ENCODE data around the gene CDK6. TPM values are rescaled to one million over a fixed set of nuclear protein-coding genes. Genes with fewer than 3 reads are reported as not detected.

CDK6 gene
- total and polyA plus RNA-seq, 4 donors = 3.3 to 35.0 (median 12.0) TPM

DNA sequence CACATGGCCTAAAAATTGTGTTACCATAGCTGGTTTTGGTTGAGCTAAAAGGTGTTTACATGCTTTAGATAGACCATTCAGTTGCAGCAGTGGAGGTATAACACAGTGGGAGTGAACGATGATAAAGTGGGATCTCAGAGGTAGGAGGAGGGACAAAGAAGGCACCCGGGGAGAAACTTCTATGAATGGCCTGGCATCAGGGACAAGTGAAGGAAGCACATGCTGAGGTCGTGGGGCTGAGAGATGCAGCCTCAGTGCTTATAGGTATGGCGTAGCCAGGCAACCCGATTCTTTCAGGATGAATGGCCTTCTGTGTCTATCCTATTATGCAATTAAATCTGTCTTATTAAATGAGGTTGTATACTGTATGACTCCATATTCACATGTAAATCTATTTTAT lies 3.9 kb upstream of the CDK6 start:
- 60% methylated on average over 5 of the region's 5 CpGs for WGBS
- H3K9me3 ChIP-seq (ENCODE audit: control insufficient read depth in 4 of 4, low read length in 3 of 4) = no peaks in the 10 kb centered on the region

GRCh38 chr7:92839901-92840300 lies 3.5 kb upstream of the CDK6 start:
- H3K9ac ChIP-seq (ENCODE audit: low read depth in 1 of 2, low read length in 2 of 2) = no peak overlapping the region
- peaks cover 0 to 11% (median 2%) of the 10 kb centered on the region in 4 donors for H3K4me1 ChIP-seq (ENCODE audit: control insufficient read depth in 4 of 4, insufficient read depth in 4 of 4, low read length in 3 of 4)
- DNase-seq (ENCODE audit: low spot score) = no peak
- no peaks in the 10 kb centered on the region for H3K9me3 ChIP-seq (ENCODE audit: control insufficient read depth in 4 of 4, low read length in 3 of 4)
- 76% methylated on average over 1 of the region's 1 CpG for WGBS
- TF ChIP-seq, protein P1, sequence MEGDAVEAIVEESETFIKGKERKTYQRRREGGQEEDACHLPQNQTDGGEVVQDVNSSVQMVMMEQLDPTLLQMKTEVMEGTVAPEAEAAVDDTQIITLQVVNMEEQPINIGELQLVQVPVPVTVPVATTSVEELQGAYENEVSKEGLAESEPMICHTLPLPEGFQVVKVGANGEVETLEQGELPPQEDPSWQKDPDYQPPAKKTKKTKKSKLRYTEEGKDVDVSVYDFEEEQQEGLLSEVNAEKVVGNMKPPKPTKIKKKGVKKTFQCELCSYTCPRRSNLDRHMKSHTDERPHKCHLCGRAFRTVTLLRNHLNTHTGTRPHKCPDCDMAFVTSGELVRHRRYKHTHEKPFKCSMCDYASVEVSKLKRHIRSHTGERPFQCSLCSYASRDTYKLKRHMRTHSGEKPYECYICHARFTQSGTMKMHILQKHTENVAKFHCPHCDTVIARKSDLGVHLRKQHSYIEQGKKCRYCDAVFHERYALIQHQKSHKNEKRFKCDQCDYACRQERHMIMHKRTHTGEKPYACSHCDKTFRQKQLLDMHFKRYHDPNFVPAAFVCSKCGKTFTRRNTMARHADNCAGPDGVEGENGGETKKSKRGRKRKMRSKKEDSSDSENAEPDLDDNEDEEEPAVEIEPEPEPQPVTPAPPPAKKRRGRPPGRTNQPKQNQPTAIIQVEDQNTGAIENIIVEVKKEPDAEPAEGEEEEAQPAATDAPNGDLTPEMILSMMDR (IDR thresholded peaks at IDR 0.05; ENCODE audit: low read depth, low read length, missing input control) = no peak
- no peak for TF ChIP-seq TAF1 (conservative IDR thresholded peaks at IDR 0.05)
- TF ChIP-seq NR2F2 (IDR thresholded peaks at IDR 0.05) = no peak
- no peak for TF ChIP-seq RXRA (IDR thresholded peaks at IDR 0.05)
- H3K27me3 ChIP-seq (ENCODE audit: control insufficient read depth in 4 of 4, insufficient read depth in 4 of 4, low read length in 3 of 4) = no peaks in the 10 kb centered on the region
- no peak overlapping the region for H3K4me3 ChIP-seq (ENCODE audit: low read depth in 1 of 3, low read length in 3 of 3)
- no peaks in the 10 kb centered on the region for H3K36me3 ChIP-seq (ENCODE audit: control insufficient read depth in 4 of 4, insufficient read depth in 3 of 4, low read depth in 1 of 4, low read length in 3 of 4)
- H3K27ac ChIP-seq (ENCODE audit: low read depth in 1 of 2, low read length in 2 of 2) = no peak overlapping the region

More for the DNA sequence above, 3.9 kb upstream of the CDK6 start:
- no peak overlapping the region for H3K9ac ChIP-seq (ENCODE audit: low read depth in 1 of 2, low read length in 2 of 2)
- H3K4me1 ChIP-seq (ENCODE audit: control insufficient read depth in 4 of 4, insufficient read depth in 4 of 4, low read length in 3 of 4) = peaks cover 0 to 11% (median 2%) of the 10 kb centered on the region in 4 donors
- no peaks in the 10 kb centered on the region for H3K36me3 ChIP-seq (ENCODE audit: control insufficient read depth in 4 of 4, insufficient read depth in 3 of 4, low read depth in 1 of 4, low read length in 3 of 4)
- no peak overlapping the region for H3K27ac ChIP-seq (ENCODE audit: low read depth in 1 of 2, low read length in 2 of 2)
- H3K4me3 ChIP-seq (ENCODE audit: low read depth in 1 of 3, low read length in 3 of 3) = no peak overlapping the region
- TF ChIP-seq JUND (IDR thresholded peaks at IDR 0.05) (no peak), HNF4A (conservative IDR thresholded peaks at IDR 0.05) (no peak), NR2F2 (IDR thresholded peaks at IDR 0.05) (no peak), SP1 (IDR thresholded peaks at IDR 0.05) (no peak), RAD21 (IDR thresholded peaks at IDR 0.05) (no peak), YY1 (IDR thresholded peaks at IDR 0.05) (no peak)
- TF ChIP-seq, protein P2, sequence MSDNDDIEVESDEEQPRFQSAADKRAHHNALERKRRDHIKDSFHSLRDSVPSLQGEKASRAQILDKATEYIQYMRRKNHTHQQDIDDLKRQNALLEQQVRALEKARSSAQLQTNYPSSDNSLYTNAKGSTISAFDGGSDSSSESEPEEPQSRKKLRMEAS (IDR thresholded peaks at IDR 0.05) = no peak
- DNase-seq (ENCODE audit: low spot score) = no peak
- H3K27me3 ChIP-seq (ENCODE audit: control insufficient read depth in 4 of 4, insufficient read depth in 4 of 4, low read length in 3 of 4) = no peaks in the 10 kb centered on the region

- Histone ChIP-seq H3K4me3 (ENCODE audit: low read depth in 1 of 3, low read length in 3 of 3) (no peak overlapping the region), H3K9ac (ENCODE audit: low read depth in 1 of 2, low read length in 2 of 2) (no peak overlapping the region), H3K4me1 (ENCODE audit: control insufficient read depth in 4 of 4, insufficient read depth in 4 of 4, low read length in 3 of 4) (peaks cover 0 to 15% (median 2%) of the 10 kb centered on the region in 4 donors), H3K27me3 (ENCODE audit: control insufficient read depth in 4 of 4, insufficient read depth in 4 of 4, low read length in 3 of 4) (no peaks in the 10 kb centered on the region), H3K36me3 (ENCODE audit: control insufficient read depth in 4 of 4, insufficient read depth in 3 of 4, low read depth in 1 of 4, low read length in 3 of 4) (no peaks in the 10 kb centered on the region), H3K27ac (ENCODE audit: low read depth in 1 of 2, low read length in 2 of 2) (no peak overlapping the region), H3K9me3 (ENCODE audit: control insufficient read depth in 4 of 4, low read length in 3 of 4) (no peaks in the 10 kb centered on the region)
- no peak for DNase-seq (ENCODE audit: low spot score)
- no peak for TF ChIP-seq ATF3 (IDR thresholded peaks at IDR 0.05)
- TF ChIP-seq, protein P1 (IDR thresholded peaks at IDR 0.05; ENCODE audit: low read depth, low read length, missing input control) = no peak
- TF ChIP-seq, protein P2 (IDR thresholded peaks at IDR 0.05) = no peak
- TF ChIP-seq SP1 (IDR thresholded peaks at IDR 0.05) = no peak
- no peak for TF ChIP-seq JUND (IDR thresholded peaks at IDR 0.05)
- TF ChIP-seq HNF4G (IDR thresholded peaks at IDR 0.05) = no peak
- no peak for TF ChIP-seq RXRA (IDR thresholded peaks at IDR 0.05)
- TF ChIP-seq NR2F2 (IDR thresholded peaks at IDR 0.05) = no peak
- no peak for TF ChIP-seq TAF1 (conservative IDR thresholded peaks at IDR 0.05)
- no peak for TF ChIP-seq FOXA2 (IDR thresholded peaks at IDR 0.05)
- TF ChIP-seq EGR1 (IDR thresholded peaks at IDR 0.05; ENCODE audit: low read depth in 2 of 2) = no peak
- no peak for TF ChIP-seq YY1 (IDR thresholded peaks at IDR 0.05)
- TF ChIP-seq REST (IDR thresholded peaks at IDR 0.05) = no peak
- TF ChIP-seq ZBTB33 (IDR thresholded peaks at IDR 0.05) = no peak
- no peak for TF ChIP-seq RAD21 (IDR thresholded peaks at IDR 0.05)
- TF ChIP-seq HNF4A (conservative IDR thresholded peaks at IDR 0.05) = no peak
- no peak for TF ChIP-seq GABPA (IDR thresholded peaks at IDR 0.05 in 1 of 2, conservative IDR thresholded peaks at IDR 0.05 in 1 of 2)
Observed at GRCh38 chr7:92838934-92839333, 2.6 kb upstream of the CDK6 start.

Measured in liver (tissue), 9 donors.